T-helper 9 cell (primary cell): ENCODE results near the gene NPSR1.
"Not testable (repeated sequence)": the region's sequence is repeated elsewhere in the genome, so short reads cannot be mapped to it uniquely, and the experiment has no call there.

Experiments used
- DNase-seq: peaks from one replicate; pipeline ENCODE4 v3.0.0-alpha.2; 2020

The NPSR1 gene

GRCh38 chr7:34878944-34879735, 221.1 kb downstream of the NPSR1 start:
- DNase-seq, result not testable (repeated sequence)

GRCh38 chr7:34879871-34880270, 221.9 kb downstream of the NPSR1 start:
- no peak for DNase-seq

GRCh38 chr7:34883855-34884254, 225.8 kb downstream of the NPSR1 start:
- not testable (repeated sequence) for DNase-seq

- DNase-seq, result no peak
Observed at GRCh38 chr7:34886856-34887255, 228.8 kb downstream of the NPSR1 start.

- DNase-seq, result no peak
Observed at GRCh38 chr7:34889951-34890350, 231.9 kb downstream of the NPSR1 start.

- no peak for DNase-seq
Observed at GRCh38 chr7:34895202-34895601, 237.2 kb downstream of the NPSR1 start.
